HG02571 (cell line): ENCODE data around the gene KCTD19.

Source experiments
- ATAC-seq: cut with Tn5 transposase; IDR thresholded peaks from one replicate; pipeline ENCODE4 v1.9.1; 2021; ENCODE audit warnings: mild to moderate bottlenecking, moderate library complexity; ENCODE audit not compliant: unreplicated experiment

Gene KCTD19

GRCh38 chr16:67283826-67284555 is 42.5 kb downstream of the KCTD19 start:
- ATAC-seq: no peak

GRCh38 chr16:67283039-67283825 is 43.3 kb downstream of the KCTD19 start:
- ATAC-seq: no peak

- ATAC-seq: no peak
These were observed 44.1 kb downstream of the KCTD19 start for GRCh38 chr16:67282447-67282805.

- no peak for ATAC-seq
These were observed 44.8 kb downstream of the KCTD19 start for GRCh38 chr16:67281536-67282446.

DNA sequence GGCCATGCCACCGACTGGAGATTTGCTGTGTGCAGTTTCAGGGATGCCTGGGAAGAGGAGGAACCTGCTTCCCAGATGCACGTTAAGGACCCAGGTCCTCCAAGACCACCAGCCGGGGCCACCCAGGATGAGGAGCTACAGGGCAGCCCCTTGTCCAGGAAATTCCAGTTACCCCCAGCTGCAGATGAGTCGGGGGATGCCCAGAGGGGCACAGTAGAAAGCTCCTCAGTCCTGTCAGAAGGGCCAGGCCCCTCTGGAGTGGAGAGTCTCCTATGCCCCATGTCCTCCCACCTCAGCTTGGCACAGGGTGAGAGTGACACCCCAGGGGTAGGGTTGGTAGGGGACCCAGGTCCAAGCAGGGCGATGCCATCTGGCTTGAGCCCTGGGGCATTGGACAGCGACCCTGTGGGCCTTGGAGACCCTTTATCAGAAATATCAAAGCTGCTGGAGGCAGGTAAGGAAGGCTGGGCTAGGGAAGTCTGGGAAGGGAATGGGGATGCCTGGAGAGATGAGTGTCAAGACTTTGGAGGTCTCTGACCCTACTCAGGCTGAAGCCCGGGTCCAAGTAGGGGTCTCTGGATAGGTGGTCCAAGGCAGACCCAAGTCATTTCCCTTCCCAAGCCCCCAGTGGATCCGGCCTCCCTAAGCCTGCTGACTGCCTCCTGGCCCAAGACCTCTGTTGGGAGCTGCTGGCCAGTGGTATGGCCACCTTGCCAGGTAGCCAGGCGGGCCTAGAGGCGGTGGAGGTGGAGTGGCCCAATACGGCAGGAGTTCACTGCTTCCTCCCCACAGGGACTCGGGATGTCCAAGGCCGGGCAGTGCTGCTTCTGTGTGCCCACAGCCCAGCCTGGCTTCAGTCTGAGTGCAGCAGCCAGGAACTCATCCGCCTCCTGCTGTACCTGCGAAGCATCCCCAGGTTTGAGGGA is 46.2 kb downstream of the KCTD19 start:
- ATAC-seq: no peak

DNA sequence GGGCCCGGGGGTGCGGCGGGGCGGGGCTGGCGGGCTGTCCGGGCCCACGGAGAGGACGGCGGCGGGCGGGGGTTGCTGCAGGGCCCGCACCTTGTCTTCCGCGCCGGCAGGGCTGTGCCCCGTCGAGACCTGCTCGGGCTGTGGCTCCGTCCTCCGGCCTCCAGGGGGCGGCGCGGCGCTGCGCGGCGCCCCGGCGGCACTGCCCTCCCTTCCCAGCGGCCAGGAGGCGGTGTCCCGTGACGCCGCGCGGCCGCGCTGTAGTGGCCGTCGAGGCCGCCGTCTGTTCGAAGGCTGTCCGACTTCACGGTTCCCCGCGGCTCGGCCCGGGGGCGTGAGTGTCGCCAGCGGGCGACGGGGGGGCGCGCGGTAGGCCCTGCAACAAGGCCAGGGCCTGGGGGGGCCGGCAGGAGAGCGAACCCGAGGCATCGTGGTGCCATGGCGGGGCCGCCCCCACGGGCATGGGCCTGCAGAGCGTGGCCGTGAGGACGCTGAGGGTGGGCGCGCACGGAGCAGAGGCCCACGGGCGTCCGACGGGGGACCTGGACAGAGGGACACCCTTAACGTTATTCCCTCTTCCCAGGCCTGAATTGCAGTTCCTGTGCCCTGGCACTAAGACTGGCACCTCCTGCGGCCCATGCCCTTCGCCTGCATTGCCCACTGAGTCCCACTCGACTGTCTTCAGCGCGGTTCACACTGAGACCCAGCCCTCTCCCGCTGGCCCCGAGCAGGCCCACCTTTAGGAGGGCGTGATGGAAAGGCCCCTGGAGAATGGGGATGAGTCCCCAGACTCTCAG is 47.0 kb downstream of the KCTD19 start, which contains the start of gene PLEKHG4:
PLEKHG4 (plus strand) TSS at position 237 of the 794 bp plus-strand sequence; CDS start at position 750, 513 bp downstream.
- ATAC-seq: peak; percentile 61

DNA sequence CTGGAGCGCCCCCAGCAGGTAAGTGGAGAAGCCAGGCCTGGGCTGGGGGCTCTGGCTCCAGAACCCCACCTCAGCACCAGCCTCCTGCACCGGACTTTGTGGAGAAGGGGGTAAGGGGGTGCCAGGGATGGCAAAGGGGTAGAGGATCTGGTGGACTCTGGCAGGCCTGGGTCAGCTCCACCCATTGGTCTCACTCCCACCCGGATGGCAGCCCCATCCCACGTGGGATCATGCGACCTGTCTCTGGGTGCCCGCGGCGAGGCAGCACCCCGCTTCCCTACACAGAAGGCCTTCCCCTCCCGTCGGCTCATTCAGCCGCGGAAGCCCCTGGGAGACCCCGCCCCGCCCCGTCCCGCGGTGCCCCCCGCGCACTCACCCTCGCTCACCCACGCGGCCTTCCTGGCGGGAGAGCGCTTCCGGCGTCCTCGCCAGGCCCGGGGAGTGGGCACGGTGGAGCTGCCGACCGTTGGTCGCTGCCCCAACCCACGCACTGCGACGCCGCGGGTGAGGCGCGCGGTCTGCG is 47.7 kb downstream of the KCTD19 start:
- ATAC-seq: peak; percentile 29

DNA sequence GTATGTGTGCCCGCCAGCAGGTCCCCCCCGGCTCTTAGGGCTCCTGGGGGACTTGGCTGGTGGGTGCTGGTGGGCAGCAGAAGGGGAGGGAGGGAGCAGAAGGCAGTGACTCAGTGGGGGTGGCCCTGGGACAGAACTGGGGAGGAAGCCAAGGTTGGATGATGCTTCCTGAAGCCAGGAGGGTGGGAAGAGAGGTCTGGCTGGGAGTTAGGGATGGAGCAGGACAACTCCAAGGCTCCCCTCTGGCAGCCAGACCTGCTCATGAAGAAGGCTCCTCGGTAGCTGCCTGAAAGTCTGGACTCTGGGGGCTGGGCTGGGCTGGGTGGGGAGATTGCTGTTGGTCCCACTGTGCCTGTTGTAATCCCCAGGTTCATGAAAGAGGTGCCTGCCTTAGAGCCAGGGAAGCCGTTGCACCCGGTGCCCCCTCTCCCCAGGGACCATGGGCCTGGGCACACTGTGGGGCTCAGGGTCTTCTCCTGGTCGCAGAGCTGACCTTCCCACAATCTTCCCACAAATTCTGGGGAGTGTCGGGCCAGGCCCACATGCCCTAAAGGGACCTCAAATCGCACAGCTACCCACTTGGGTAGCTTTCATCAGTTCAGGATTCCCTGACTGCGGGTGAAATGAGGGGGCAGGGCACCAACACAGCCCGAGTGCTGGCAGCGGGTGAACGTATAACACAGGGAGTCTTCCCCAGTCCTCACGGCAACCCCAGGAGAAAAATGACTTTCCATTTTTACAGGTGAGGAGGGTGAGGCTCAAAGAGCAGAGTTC is 48.4 kb downstream of the KCTD19 start:
- ATAC-seq: no peak

GRCh38 chr16:67277294-67277998 is 49.1 kb downstream of the KCTD19 start:
- no peak for ATAC-seq

GRCh38 chr16:67275321-67275720 is 51.2 kb downstream of the KCTD19 start:
- ATAC-seq: no peak

GRCh38 chr16:67271446-67271845 is 55.1 kb downstream of the KCTD19 start:
- no peak for ATAC-seq

GRCh38 chr16:67270931-67271338 is 55.6 kb downstream of the KCTD19 start:
- ATAC-seq: no peak

- ATAC-seq: no peak
These were observed 56.8 kb downstream of the KCTD19 start for GRCh38 chr16:67269766-67270165.

- ATAC-seq: no peak
These were observed 58.4 kb downstream of the KCTD19 start for GRCh38 chr16:67268136-67268579.

GRCh38 chr16:67265834-67266233 is 60.7 kb downstream of the KCTD19 start:
- ATAC-seq: no peak

GRCh38 chr16:67264866-67265265 is 61.7 kb downstream of the KCTD19 start:
- ATAC-seq: no peak

GRCh38 chr16:67264277-67264676 is 62.3 kb downstream of the KCTD19 start:
- no peak for ATAC-seq

- ATAC-seq: no peak
These were observed 63.3 kb downstream of the KCTD19 start for GRCh38 chr16:67263201-67263600.
